CD4-positive, alpha-beta T cell treated with Interleukin-6 for 4 hours (primary cell): ENCODE results near the gene PLIN5.
"Not testable (repeated sequence)": the region's sequence is repeated elsewhere in the genome, so short reads cannot be mapped to it uniquely, and the experiment has no call there.

Experiments used
- DNase-seq: peaks from one replicate; pipeline ENCODE4 v3.0.0-alpha.2; 2020; ENCODE audit warnings: mixed read lengths

Gene PLIN5

GRCh38 chr19:4542896-4543841 is 8.1 kb upstream of the PLIN5 start:
- DNase-seq: no peak

GRCh38 chr19:4541806-4542145 is 6.8 kb upstream of the PLIN5 start:
- not testable (repeated sequence) for DNase-seq

DNA sequence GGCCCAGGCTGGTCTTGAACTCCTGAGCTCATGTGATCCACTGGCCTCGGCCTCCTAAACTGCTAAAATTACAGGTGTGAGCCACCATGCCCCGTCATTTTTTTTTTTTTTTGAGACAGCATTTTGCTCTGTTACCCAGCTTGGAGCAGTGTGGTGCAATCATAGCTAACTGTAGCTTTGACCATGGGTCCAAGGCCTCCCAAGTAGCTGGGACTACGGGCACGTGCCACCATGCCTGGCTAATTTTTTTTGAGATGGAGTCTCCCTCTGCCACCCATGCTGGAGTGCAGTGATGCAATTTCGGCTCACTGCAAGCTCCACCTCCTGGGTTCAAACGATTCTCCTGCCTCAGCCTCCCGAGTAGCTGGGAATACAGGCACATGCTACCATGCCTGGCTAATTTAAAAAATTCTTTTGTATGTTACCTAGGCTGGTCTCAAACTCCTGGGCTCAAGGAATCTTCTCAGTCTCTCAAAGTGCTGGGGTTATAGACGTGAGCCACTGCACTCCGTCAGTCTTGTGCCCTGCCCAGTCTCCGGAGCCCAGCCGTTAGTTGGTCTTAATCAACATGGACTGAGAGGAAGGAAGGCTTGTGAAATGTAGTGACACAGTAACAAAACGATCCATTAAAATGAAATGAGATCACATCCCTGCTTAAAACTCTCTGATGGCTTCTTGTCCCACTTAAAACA is 6.2 kb upstream of the PLIN5 start:
- no peak for DNase-seq

GRCh38 chr19:4539693-4540581 is 4.9 kb upstream of the PLIN5 start, which contains the start of gene LRG1:
Gene LRG1 (minus strand): TSS chr19:4540036. CDS start chr19:4540013, 23 bp downstream.
- DNase-seq: no peak

DNA sequence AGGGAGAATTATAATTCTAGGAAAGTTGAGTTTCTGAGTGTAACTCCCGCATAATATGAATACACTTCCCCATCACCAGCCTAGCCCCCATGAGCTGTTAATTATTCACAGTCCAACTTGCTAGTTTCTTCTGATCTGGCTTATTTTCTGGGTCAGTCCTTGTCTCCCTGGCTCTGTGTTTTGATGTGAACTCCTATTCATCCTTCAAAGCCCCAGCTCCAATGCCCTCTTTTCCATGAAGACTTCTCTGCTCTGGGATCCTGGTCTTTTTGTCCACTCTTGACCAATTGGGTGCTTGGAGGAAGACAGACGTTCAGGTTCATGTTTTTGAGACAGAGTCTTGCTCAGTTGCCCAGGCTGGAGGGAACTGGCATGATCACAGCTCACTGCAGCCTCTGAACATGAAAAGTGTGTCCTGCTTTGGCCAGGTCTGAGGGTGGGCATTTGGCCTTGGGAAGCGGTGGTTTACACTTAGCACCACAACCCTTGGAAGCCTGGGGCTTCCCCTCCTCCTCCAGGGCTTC is 4.2 kb upstream of the PLIN5 start:
- DNase-seq: no peak

GRCh38 chr19:4538601-4538954 is 3.6 kb upstream of the PLIN5 start:
- no peak for DNase-seq

GRCh38 chr19:4537953-4538600 is 3.1 kb upstream of the PLIN5 start:
- DNase-seq: no peak

DNA sequence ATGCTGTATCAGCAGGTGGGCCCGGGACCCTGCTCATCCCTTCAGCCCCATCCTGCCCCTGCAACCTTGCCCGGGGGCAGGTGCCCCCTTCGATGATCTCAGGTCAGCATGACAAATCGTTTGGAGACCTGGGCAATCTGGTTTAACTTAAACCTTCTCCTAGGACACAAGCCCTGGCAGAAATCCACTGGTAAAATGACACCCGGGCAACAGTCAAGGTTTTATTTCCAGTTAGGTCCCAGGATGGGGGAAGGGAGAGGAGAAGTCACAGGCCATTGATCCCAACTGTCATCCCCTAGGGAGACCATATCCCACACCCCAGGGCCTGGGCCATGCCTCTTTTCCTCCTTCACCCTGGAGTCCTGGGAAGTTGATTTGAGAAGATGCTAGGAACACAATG is 1.8 kb upstream of the PLIN5 start:
- DNase-seq: no peak

DNA sequence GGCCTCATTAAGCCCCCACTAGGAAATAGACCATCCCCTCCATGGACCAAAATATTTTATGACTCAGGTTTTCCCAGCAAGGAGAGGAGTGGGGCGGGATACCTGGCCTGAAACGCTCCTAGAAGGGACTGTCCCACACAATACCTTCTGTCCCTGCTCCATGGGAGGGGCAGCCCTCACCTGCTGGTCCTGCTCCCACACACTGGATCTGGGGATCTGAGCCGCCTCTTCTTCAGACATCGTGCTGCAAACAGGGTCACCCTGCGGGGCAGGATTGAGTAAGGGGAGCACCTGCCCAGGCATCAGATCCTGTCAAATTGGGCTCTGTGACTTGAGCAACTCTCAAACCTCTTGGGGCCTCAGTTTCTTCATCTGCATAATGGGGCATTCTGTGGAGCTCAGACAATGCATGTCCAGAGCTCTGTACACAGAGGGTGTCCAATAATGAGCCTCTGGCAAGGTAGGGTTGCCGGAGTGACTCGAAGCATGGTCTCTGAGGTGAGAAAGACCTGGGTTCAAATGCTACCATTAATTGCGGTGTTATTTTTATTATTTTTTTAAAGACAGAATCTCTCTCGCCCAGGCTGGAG is 1.1 kb downstream of the PLIN5 start:
- DNase-seq: no peak

GRCh38 chr19:4533334-4533733 is 1.7 kb downstream of the PLIN5 start:
- no peak for DNase-seq

GRCh38 chr19:4531562-4532165 is 3.4 kb downstream of the PLIN5 start:
- no peak for DNase-seq

- no peak for DNase-seq
Measured at GRCh38 chr19:4529924-4530522, 5.0 kb downstream of the PLIN5 start.

- no peak for DNase-seq
Measured at GRCh38 chr19:4528843-4529242, 6.2 kb downstream of the PLIN5 start.

DNA sequence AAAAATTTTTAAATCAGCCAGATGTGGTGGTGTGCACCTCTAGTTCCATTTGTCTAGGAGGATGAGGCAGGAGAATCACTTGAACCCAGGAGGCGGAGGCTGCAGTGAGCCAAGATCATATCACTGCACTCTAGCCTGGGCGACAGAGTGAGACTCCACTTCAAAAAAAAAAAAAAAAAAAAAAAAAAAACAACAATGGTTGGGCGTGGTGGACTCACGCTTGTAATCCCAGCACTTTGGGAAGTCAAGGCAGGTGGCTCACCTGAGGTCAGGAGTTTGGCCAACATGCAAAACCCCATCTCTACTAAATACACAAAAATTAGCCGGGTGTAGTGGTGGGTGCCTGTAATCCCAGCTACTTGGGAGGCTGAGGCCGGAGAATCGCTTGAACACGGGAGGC is 7.6 kb downstream of the PLIN5 start:
- DNase-seq: not testable (repeated sequence)

- no peak for DNase-seq
Measured at GRCh38 chr19:4525563-4526002, 9.4 kb downstream of the PLIN5 start.

DNA sequence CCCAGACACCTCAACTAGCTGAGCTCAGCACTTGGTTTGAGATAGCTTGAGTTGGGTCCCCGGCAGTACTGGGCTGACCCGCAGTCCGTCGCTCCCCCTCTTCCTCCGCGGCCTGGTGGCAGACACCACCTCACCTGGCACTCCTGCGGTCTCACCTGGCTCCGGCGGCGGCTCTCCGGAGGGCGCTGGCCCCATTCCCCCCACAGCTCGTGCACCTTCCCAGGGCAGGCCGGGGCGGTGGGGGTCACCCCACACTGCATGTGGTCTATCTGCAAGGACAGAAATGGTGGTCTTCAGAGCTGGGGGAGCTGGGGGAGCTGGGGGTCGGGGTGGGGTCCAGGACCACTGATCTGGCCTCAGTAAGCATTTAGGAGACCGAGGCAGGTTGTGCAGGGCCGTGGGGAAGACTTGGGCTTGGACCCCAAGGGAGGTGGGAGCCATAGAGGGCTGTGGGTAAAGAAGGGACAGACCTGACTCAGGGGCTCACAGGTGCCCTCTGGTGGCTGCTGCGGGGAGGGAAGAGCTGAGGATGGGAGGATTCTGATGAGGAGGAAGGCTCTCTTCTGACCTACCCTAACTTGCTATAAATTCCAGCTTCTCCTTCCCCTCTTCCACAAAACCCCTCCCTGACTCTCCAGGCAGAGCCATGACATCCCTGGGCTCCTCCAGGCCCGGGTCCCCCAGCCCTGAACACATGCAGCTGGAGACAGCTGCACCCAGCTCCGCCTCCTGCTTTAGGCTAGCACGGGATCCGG is 10.0 kb downstream of the PLIN5 start:
- DNase-seq: peak; percentile 72

DNA sequence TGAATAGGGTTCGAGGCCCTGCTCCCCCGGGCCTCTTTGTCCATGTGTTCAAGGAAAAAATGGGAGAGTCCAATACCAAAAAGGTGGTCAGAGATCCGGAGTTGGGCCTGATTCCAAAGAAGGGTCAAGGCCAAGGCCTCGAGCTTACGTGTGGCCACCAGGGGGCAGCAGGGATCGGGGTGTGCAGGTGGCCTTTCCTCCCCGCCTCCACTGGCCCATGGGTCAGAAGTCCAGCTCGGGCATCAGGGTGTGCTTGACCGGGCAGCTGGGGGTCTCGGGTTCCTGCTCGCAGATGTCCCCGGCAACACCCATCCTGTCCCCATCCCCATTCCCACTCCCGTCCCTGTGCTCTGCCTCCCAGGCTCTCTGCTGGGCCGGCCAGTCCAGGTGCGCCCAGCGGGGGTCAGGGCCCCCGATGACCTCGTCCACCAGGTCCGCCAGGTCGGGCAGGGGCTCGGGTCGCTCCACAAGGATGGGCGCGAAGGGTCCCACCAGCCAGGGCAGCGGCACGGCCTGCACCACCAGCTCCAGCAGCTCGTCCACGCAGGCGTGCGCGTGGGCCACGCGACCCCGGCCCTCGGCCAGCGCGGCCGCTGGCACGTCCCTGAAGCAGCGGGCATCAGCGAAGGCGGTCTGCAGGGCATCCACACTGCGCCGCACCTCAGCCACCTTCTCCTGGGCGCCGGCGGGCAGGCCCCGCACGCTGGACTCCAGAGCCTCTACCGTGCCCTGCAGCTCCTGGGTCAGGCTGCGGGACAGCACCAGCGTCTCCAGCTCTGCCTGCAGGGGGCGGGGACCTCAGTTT is 11.5 kb downstream of the PLIN5 start:
- peak; percentile 31 for DNase-seq

GRCh38 chr19:4522291-4523002 is 12.6 kb downstream of the PLIN5 start:
- DNase-seq: no peak

- no peak for DNase-seq
Measured at GRCh38 chr19:4521888-4522242, 13.2 kb downstream of the PLIN5 start.
